Muscle layer of colon (tissue), 2 donors: ENCODE results near the gene ATP5PD.
"Not testable (repeated sequence)": the region's sequence is repeated elsewhere in the genome, so short reads cannot be mapped to it uniquely, and the experiment has no call there.

Experiments
- H3K27ac ChIP-seq: one replicate; pipeline ENCODE4 v1.7.0; 2013; ENCODE audit warnings: low read depth, mild to moderate bottlenecking, low read length, moderate library complexity
- H3K27me3 ChIP-seq, 2 donors: one replicate each; pipeline ENCODE4 v1.7.0; 2013; ENCODE audit warnings: low read length in 2 of 2, mild to moderate bottlenecking in 2 of 2; ENCODE audit not compliant: insufficient read depth in 2 of 2, control insufficient read depth in 1 of 2
- H3K36me3 ChIP-seq: one replicate; pipeline ENCODE4 v1.7.0; 2013; ENCODE audit warnings: mild to moderate bottlenecking, low read length; ENCODE audit not compliant: insufficient read depth
- H3K4me1 ChIP-seq: one replicate; pipeline ENCODE4 v1.7.0; 2013; ENCODE audit warnings: mild to moderate bottlenecking, low read length; ENCODE audit not compliant: insufficient read depth
- H3K4me3 ChIP-seq, 2 donors: one replicate each; pipeline ENCODE4 v1.7.0; 2013; ENCODE audit warnings: low read length in 2 of 2, low read depth in 1 of 2, mild to moderate bottlenecking in 1 of 2, moderate library complexity in 1 of 2
- H3K9ac ChIP-seq: one replicate; pipeline ENCODE4 v1.7.0; 2013; ENCODE audit warnings: low read length
- H3K9me3 ChIP-seq: one replicate; pipeline ENCODE4 v1.7.0; 2013; ENCODE audit warnings: mild to moderate bottlenecking, low read length
- donor health status: abdominal sarcoma.
- donor health status: Adenocarcinoma of cecum.

The ATP5PD gene

DNA sequence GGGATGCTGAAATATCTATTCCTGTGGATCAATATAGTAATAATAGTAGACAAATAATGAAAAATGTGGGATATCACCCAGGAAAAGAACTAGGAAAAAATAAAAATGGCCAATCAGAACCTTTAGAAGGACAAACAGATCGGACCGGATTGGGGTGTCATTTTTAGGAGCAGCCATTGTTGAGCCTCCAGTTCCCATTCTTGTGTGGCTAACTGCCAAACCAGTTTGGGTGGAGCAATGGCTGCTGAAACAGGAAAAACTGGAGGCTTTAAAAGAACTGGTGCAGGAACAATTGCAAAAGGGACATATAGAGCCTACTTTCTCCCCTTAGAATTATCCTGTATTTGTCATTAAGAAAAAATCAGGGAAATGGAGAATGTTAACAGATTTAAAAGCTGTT is 20.1 kb downstream of the ATP5PD start:
- not testable (repeated sequence) for H3K4me1 ChIP-seq, H3K27ac ChIP-seq

DNA sequence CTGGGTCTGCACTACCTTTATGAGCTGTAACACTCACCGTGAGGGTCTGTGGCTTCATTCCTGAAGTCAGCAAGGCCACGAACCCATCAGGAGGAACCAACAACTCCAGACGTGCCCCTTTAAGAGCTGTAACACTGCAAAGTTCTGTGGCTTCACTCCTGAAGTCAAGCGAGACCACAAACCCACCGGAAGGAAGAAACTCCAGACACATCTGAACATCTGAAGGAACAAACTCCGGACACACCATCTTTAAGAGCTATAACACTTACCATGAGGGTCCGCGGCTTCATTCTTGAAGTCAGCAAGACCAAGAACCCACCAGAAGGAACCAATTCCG is 21.4 kb downstream of the ATP5PD start:
- not testable (repeated sequence) for H3K9me3 ChIP-seq, H3K4me1 ChIP-seq, H3K4me3 ChIP-seq, H3K9ac ChIP-seq, H3K27me3 ChIP-seq, H3K27ac ChIP-seq
- H3K36me3 ChIP-seq: peaks cover 21% of the 10 kb centered on the region

More for the DNA sequence above, 20.1 kb downstream of the ATP5PD start:
- not testable (repeated sequence) for H3K4me3 ChIP-seq, H3K9me3 ChIP-seq, H3K9ac ChIP-seq, H3K36me3 ChIP-seq, H3K27me3 ChIP-seq

DNA sequence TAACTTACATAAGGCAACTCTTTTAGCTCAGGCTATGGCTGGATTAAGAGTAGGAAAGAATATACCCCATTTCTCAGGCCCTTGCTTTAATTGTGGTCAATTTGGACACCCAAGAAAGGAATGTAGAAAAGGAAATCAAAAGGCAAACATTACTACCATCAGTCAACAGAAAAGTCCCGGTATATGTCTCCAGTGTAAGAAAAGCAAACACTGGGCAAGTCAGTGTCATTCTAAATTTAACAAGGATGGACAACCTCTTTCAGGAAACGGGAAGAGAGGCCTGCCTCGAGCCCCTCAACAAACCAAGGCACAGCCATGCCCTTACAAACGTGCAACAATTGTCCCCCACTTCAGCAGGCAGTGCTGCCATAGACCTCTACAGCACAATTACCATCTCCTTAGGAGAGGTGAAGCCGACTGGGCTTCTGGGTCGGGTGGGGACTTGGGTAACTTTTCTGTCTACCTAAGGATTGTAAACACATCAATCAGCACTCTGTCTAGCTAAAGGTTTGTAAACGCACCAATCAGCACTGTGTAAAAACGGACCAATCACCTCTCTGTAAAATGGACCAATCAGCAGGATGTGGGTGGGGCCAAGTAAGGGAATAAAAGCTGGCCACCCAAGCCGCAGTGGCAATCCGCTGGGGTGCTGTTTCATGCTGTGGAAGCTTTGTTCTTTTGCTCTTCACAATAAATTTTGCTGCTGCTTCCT is 21.9 kb downstream of the ATP5PD start:
- Histone ChIP-seq H3K9ac (no peak overlapping the region), H3K4me3 (no peak overlapping the region), H3K27ac (no peak overlapping the region), H3K36me3 (peaks cover 21% of the 10 kb centered on the region), H3K9me3 (no peaks in the 10 kb centered on the region), H3K4me1 (no peaks in the 10 kb centered on the region), H3K27me3 (no peaks in the 10 kb centered on the region)

DNA sequence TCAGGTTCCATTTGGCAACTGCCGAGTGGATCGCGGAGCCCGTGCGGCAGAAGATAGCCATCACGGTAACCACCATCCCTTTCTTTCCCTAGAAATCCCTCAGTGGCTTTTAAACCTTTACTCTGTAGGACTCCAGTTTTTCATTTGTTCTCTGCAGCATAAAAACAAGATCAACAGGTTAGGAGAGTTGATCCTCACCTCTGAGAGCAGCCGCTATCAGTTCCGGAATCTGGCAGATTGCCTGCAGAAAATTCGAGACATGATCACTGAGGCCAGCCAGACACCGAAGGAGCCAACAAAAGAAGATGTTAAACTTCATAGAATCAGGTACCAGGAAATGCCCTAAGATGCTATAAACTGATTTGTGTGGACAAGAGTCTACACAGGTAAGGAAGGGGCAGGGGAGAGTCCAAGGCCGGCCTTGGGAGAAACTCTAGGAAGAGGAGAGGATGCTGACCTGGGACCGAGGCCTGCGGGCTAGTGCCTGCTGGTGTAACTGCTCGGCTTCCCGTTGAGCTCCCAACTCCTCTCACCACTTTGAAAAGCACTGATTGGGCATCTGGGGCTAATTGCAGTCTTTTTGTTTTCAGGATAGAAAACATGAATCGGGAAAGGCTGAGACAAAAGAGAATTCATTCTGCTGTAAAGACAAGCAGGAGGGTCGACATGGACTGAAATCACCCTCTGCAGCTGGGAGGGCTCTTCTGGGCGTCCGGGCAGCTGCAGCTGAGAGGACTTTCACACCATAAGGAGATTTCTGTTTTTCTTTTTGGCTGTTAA is 26.2 kb downstream of the ATP5PD start:
- no peaks in the 10 kb centered on the region for H3K27me3 ChIP-seq
- H3K4me1 ChIP-seq: no peaks in the 10 kb centered on the region
- no peak overlapping the region for H3K9ac ChIP-seq
- no peak overlapping the region for H3K4me3 ChIP-seq
- peaks cover 33% of the 10 kb centered on the region for H3K36me3 ChIP-seq
- H3K27ac ChIP-seq: no peak overlapping the region
- no peaks in the 10 kb centered on the region for H3K9me3 ChIP-seq

DNA sequence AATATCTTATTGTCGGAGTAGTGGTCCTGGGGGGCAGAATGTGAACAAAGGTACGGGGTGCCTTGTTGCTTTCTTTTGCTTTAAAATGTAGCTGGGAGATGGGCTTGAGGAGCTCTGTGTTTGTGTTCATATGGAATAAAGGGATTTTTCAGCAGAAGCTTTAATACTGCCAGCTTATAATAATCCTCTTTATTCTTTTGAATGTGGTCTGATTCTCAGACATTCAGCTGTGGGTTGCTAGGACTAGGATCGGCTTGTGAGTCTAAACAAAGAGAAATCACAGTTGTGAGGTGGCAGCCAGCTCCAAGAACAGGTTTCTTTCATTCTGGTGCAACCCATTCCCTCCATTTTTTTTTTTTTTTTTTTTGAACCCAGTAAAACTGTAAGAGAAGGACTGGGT is 27.1 kb downstream of the ATP5PD start:
- H3K4me1 ChIP-seq: no peaks in the 10 kb centered on the region
- peaks cover 33% of the 10 kb centered on the region for H3K36me3 ChIP-seq
- no peaks in the 10 kb centered on the region for H3K9me3 ChIP-seq
- H3K9ac ChIP-seq: no peak overlapping the region
- H3K27me3 ChIP-seq: no peaks in the 10 kb centered on the region
- no peak overlapping the region for H3K27ac ChIP-seq
- H3K4me3 ChIP-seq: no peak overlapping the region

DNA sequence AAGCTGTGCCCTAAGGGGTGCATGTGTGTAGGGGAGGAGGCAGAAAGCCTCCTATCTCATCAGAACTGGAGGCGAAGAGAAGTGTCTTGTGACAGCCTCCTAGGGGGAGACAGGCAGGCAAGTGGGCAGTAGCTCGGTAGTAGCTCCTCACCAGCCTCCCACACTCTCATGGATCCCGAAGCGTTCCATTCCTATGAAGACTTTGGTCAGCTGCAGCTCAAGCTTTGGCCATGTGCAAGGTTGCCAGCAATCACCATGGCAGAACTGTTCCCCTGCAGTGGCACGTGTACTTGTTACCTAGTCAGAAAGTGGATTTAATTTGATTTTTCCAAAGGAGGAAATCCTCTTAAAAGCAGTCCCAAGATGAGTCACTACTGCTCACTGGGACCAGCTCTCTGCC is 27.6 kb downstream of the ATP5PD start:
- Histone ChIP-seq H3K9ac (no peak overlapping the region), H3K9me3 (no peaks in the 10 kb centered on the region), H3K36me3 (peaks cover 33% of the 10 kb centered on the region), H3K27me3 (no peaks in the 10 kb centered on the region), H3K27ac (no peak overlapping the region), H3K4me1 (no peaks in the 10 kb centered on the region), H3K4me3 (no peak overlapping the region)

DNA sequence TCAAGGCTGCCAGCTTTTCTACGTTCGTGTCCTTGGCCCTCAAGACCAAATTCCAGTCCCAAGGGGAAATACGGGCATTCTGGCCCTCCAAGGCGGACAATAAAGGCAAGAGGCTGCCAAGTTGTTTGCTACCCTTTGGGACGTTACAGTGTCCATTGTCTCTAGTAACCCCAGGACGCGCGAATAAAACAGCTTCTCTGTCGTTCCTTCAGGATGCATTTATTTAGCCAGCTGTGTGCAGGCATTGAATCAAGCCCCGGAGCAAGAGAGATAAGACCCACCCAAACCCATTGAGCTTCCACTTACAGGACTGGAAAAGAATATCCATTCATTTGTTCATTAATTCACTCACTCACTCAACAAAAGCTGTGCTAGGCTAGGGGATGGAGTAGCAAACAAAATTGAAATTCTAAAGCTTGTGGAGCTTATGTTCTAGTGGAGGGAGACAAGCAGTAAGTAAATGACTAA is 33.6 kb downstream of the ATP5PD start:
- peak overlapping the region; percentile 100 for H3K27ac ChIP-seq
- peak overlapping the region; percentile 22 for H3K9ac ChIP-seq
- H3K4me3 ChIP-seq: peak overlapping the region; percentile 76 to 96
- peaks cover 7% of the 10 kb centered on the region for H3K36me3 ChIP-seq
- no peaks in the 10 kb centered on the region for H3K27me3 ChIP-seq
- H3K9me3 ChIP-seq: no peaks in the 10 kb centered on the region
- peaks cover 30% of the 10 kb centered on the region for H3K4me1 ChIP-seq

DNA sequence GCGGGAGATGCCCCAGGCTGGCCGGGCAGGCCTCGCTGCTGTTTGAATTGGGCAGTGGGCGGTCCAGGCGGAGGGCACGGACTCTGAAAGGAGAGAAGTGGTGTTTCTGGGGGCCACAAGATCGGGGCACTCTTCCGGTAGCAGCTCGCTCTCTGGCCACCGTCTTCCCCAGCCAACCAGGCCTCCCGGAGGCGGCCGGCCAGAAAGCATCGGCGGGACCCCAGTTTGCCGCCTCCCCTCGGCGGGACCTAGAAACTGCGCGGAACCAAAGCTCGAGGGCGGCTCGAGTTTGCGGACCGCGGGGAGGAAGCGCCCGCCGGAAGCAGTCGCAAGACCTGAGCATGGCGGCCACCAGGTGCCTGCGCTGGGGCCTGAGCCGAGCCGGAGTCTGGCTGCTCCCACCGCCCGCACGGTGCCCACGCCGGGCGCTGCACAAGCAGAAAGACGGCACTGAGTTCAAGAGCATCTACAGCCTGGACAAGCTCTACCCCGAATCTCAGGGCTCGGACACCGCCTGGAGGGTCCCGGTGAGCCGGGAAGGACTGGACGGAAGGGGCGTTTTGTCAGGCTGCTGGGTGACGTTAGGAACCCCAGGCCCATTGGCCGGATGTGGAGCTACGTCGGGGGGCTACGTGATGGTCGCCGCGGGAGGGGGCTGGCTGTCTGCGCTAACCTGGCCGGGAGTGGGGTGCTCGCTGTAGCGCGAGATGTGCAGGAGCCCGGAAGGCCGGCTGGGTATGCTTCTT is 34.2 kb downstream of the ATP5PD start, which contains the start of gene MRPL58:
TSS of gene MRPL58 (plus strand) at position 325 of the 746 bp plus-strand sequence. CDS start at position 342, 17 bp downstream.
- Histone ChIP-seq H3K27me3 (no peaks in the 10 kb centered on the region), H3K4me1 (peaks cover 30% of the 10 kb centered on the region), H3K9me3 (no peaks in the 10 kb centered on the region), H3K36me3 (peaks cover 7% of the 10 kb centered on the region), H3K4me3 (peak within 1 kb of the TSS; percentile 76 to 96), H3K27ac (peak within 1 kb of the TSS; percentile 100), H3K9ac (peak within 1 kb of the TSS; percentile 90)

DNA sequence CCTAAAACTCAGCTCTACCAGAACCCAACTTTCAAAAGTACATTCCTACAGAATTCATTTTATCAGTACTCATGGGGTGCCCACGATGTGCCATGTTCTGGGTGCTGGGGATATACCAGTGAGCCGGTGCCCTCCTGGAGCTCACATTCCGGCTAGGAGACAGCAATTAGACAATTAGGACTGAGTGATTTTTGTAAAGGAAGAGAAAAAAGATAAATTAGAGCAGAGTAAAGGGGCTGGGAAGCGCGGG is 34.7 kb downstream of the ATP5PD start:
- Histone ChIP-seq H3K27me3 (no peaks in the 10 kb centered on the region), H3K9ac (peak overlapping the region; percentile 90), H3K36me3 (peaks cover 7% of the 10 kb centered on the region)

DNA sequence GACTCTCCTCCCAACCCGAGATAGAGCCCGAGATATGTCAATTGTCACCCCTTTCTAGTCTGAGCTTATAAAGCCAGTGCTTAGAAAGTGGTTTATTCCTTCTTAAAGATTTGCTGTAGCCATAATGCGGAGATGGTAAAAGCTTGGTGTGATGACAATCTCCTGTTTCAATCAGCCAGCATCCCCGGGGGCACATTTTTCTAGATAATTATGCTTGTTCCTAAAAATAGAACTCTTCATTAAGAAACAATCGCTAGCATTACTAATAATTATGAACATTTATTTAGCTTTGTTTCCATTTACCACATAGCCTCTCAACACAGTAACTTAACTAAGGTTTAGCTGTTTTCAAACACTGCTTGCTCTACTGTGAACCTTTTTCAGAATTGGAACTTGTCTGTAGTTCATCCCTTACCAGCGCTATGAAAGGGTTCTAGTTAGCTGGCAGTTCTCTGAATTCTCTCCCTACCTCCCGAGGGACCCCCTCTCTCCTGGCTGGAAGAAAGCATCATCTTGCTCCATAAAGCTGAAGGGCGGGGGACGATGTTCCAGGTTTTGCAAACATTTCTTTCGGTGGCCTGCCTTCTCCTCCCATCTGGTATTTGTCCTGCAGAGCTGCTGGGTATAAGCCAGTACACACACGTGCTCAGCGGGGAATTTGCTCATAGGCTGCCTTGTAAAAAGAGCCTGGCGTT is 35.2 kb downstream of the ATP5PD start:
- no peaks in the 10 kb centered on the region for H3K9me3 ChIP-seq
- peak overlapping the region; percentile 76 to 96 for H3K4me3 ChIP-seq
- H3K36me3 ChIP-seq: peaks cover 5% of the 10 kb centered on the region
- peak overlapping the region; percentile 90 for H3K9ac ChIP-seq
- peak overlapping the region; percentile 100 for H3K27ac ChIP-seq
- H3K4me1 ChIP-seq: peaks cover 30% of the 10 kb centered on the region
- no peaks in the 10 kb centered on the region for H3K27me3 ChIP-seq

More for the DNA sequence above, 34.7 kb downstream of the ATP5PD start:
- Histone ChIP-seq H3K9me3 (no peaks in the 10 kb centered on the region), H3K27ac (peak overlapping the region; percentile 100), H3K4me3 (peak overlapping the region; percentile 76 to 96), H3K4me1 (peaks cover 30% of the 10 kb centered on the region)
